IPS-15b (cell line): ENCODE measurements around the gene EIF2B5.
"Not testable (repeated sequence)": the region's sequence is repeated elsewhere in the genome, so short reads cannot be mapped to it uniquely, and the experiment has no call there.

ENCODE experiments used
- H3K27me3 ChIP-seq: one replicate; pipeline ENCODE4 v1.6.1; 2013; ENCODE audit warnings: low read length; ENCODE audit not compliant: control insufficient read depth, insufficient read depth
- H3K36me3 ChIP-seq: one replicate; pipeline ENCODE4 v1.6.1; 2013; ENCODE audit warnings: low read length; ENCODE audit not compliant: control insufficient read depth, insufficient read depth
- H3K4me1 ChIP-seq: one replicate; pipeline ENCODE4 v1.6.1; 2013; ENCODE audit warnings: mild to moderate bottlenecking, low read length; ENCODE audit not compliant: control insufficient read depth, insufficient read depth
- H3K4me3 ChIP-seq: one replicate; pipeline ENCODE4 v1.5.1; 2013; ENCODE audit warnings: low read depth, low read length
- H3K9ac ChIP-seq: one replicate; pipeline ENCODE4 v1.6.1; 2013; ENCODE audit warnings: low read depth, mild to moderate bottlenecking, low read length
- H3K9me3 ChIP-seq: one replicate; pipeline ENCODE4 v1.6.1; 2013; ENCODE audit warnings: mild to moderate bottlenecking, low read length; ENCODE audit not compliant: control insufficient read depth, insufficient read depth

The EIF2B5 gene

GRCh38 chr3:184149123-184149522, 14.0 kb downstream of the EIF2B5 start:
- no peak overlapping the region for H3K9ac ChIP-seq
- H3K9me3 ChIP-seq = no peaks in the 10 kb centered on the region
- H3K4me3 ChIP-seq = no peak overlapping the region
- H3K36me3 ChIP-seq = peaks cover 14% of the 10 kb centered on the region
- no peaks in the 10 kb centered on the region for H3K4me1 ChIP-seq
- no peaks in the 10 kb centered on the region for H3K27me3 ChIP-seq

GRCh38 chr3:184149770-184150169, 14.6 kb downstream of the EIF2B5 start:
- not testable (repeated sequence) for H3K9ac ChIP-seq, H3K4me3 ChIP-seq, H3K27me3 ChIP-seq, H3K9me3 ChIP-seq, H3K4me1 ChIP-seq, H3K36me3 ChIP-seq

GRCh38 chr3:184154885-184155643, 19.9 kb downstream of the EIF2B5 start, which contains the start of gene DVL3:
DVL3 (plus strand) TSS chr3:184155377; CDS start chr3:184155636, 259 bp downstream.
- peaks cover 8% of the 10 kb centered on the region for H3K4me1 ChIP-seq
- peak within 1 kb of the TSS; percentile 85 for H3K4me3 ChIP-seq
- H3K9ac ChIP-seq = peak within 1 kb of the TSS; percentile 66
- H3K27me3 ChIP-seq = no peaks in the 10 kb centered on the region
- H3K36me3 ChIP-seq = no peaks in the 10 kb centered on the region
- no peaks in the 10 kb centered on the region for H3K9me3 ChIP-seq

GRCh38 chr3:184155644-184156521, 20.7 kb downstream of the EIF2B5 start:
- no peaks in the 10 kb centered on the region for H3K36me3 ChIP-seq
- no peaks in the 10 kb centered on the region for H3K27me3 ChIP-seq
- peak overlapping the region; percentile 85 for H3K4me3 ChIP-seq
- no peaks in the 10 kb centered on the region for H3K9me3 ChIP-seq
- H3K4me1 ChIP-seq = peaks cover 8% of the 10 kb centered on the region
- peak overlapping the region; percentile 70 for H3K9ac ChIP-seq

GRCh38 chr3:184156522-184156955, 21.4 kb downstream of the EIF2B5 start:
- no peaks in the 10 kb centered on the region for H3K9me3 ChIP-seq
- H3K27me3 ChIP-seq = no peaks in the 10 kb centered on the region
- peak overlapping the region; percentile 70 for H3K9ac ChIP-seq
- H3K36me3 ChIP-seq = no peaks in the 10 kb centered on the region
- peak overlapping the region; percentile 85 for H3K4me3 ChIP-seq
- H3K4me1 ChIP-seq = peaks cover 8% of the 10 kb centered on the region

- Histone ChIP-seq H3K36me3 (peaks cover 2% of the 10 kb centered on the region), H3K9me3 (no peaks in the 10 kb centered on the region), H3K4me3 (peak overlapping the region; percentile 85), H3K9ac (peak overlapping the region; percentile 70), H3K27me3 (no peaks in the 10 kb centered on the region), H3K4me1 (peaks cover 8% of the 10 kb centered on the region)
Observed at GRCh38 chr3:184157206-184157605, 22.0 kb downstream of the EIF2B5 start.

- H3K4me3 ChIP-seq = no peak overlapping the region
- H3K4me1 ChIP-seq = peaks cover 8% of the 10 kb centered on the region
- H3K9me3 ChIP-seq = no peaks in the 10 kb centered on the region
- no peaks in the 10 kb centered on the region for H3K27me3 ChIP-seq
- H3K36me3 ChIP-seq = peaks cover 2% of the 10 kb centered on the region
- H3K9ac ChIP-seq = no peak overlapping the region
Observed at GRCh38 chr3:184158404-184158803, 23.2 kb downstream of the EIF2B5 start.

GRCh38 chr3:184160456-184160855, 25.3 kb downstream of the EIF2B5 start:
- no peaks in the 10 kb centered on the region for H3K9me3 ChIP-seq
- no peak overlapping the region for H3K9ac ChIP-seq
- H3K4me1 ChIP-seq = peaks cover 8% of the 10 kb centered on the region
- peaks cover 20% of the 10 kb centered on the region for H3K36me3 ChIP-seq
- H3K4me3 ChIP-seq = no peak overlapping the region
- H3K27me3 ChIP-seq = no peaks in the 10 kb centered on the region

GRCh38 chr3:184162571-184163070, 27.5 kb downstream of the EIF2B5 start:
- not testable (repeated sequence) for H3K27me3 ChIP-seq, H3K4me1 ChIP-seq, H3K9ac ChIP-seq, H3K9me3 ChIP-seq, H3K4me3 ChIP-seq
- H3K36me3 ChIP-seq = peaks cover 39% of the 10 kb centered on the region

GRCh38 chr3:184164648-184165330, 29.6 kb downstream of the EIF2B5 start:
- H3K4me1 ChIP-seq = no peaks in the 10 kb centered on the region
- no peak overlapping the region for H3K9ac ChIP-seq
- H3K36me3 ChIP-seq = peaks cover 50% of the 10 kb centered on the region
- H3K27me3 ChIP-seq = no peaks in the 10 kb centered on the region
- no peak overlapping the region for H3K4me3 ChIP-seq
- no peaks in the 10 kb centered on the region for H3K9me3 ChIP-seq

- Histone ChIP-seq H3K4me3 (no peak overlapping the region), H3K9ac (no peak overlapping the region), H3K36me3 (peaks cover 53% of the 10 kb centered on the region), H3K4me1 (no peaks in the 10 kb centered on the region), H3K27me3 (no peaks in the 10 kb centered on the region), H3K9me3 (no peaks in the 10 kb centered on the region)
Observed at GRCh38 chr3:184165543-184165942, 30.4 kb downstream of the EIF2B5 start.
